HG02973 (cell line): ENCODE data around the gene NPSR1.
"Not testable (repeated sequence)": the region's sequence is repeated elsewhere in the genome, so short reads cannot be mapped to it uniquely, and the experiment has no call there.

Source experiments
- ATAC-seq: cut with Tn5 transposase; IDR thresholded peaks from one replicate; pipeline ENCODE4 v1.9.1; 2021; ENCODE audit warnings: moderate library complexity; ENCODE audit not compliant: unreplicated experiment

NPSR1 gene

DNA sequence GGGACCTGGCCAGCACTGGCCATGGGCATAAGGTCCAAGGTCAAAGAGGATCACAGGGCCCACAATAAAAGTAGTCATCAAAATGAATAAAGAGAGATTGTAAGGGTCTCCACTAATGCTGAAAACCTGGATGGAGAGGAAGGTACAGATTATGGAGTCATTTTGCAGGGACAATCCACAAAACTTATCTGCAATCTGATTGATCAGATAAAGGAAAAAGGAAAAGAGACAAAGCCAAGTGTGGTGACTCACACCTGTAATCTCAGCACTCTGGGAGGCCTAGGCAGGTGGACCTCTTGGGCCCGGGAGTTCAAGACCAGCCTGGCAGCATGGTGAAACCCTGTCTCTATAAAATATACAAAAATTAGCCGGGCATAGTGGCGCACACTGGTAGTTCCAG is 174.0 kb downstream of the NPSR1 start:
- ATAC-seq: no peak

DNA sequence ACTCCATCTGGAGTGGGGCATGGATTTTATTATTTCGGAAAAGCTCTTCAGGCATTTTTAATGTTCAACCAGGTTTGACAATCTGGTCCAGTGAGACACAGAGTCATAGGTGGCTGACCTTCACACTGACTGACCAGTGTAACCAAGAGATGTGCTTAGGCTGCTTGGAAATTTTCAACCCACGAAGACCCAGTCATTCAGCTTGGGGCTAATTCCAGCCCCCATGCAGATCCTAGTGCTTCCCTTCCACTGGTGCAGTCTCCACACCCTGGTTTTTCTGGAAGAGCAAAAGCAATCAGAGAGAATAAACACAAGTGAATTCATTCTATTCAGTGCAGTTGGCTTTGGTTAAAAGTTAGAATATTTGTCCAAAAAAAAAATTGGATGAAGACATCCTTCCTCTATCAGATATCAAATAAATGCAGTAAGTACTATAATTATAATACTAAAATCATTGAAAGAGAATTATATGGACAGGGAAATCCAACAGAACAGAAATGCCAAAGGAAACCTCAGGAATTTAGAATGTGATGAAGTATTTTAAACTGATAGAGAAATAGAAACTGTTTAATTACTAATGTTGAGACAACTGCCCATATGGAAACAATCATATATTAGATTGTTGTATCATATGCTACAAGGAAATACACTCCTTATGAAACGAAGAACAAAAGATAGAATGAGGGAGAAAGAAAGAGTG is 178.0 kb downstream of the NPSR1 start:
- no peak for ATAC-seq

DNA sequence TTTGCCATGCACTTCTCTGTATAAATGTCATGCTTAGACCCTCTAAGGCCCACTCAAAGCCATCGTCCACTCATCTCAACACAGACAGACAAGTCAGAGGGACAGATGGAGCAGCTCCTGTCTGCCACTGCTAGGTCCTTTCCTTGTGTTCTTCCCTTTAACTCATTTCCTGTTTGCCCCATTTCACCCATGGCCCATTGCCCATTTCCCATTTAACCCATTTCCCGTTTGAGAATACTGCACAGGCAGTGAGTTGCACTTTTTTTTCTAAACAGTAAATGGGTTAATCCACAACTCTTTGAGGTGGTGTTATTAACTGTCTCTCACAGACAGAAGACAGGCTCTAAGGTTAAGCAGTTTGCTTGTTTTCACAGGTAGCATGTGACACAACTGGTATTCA is 179.3 kb downstream of the NPSR1 start:
- no peak for ATAC-seq

DNA sequence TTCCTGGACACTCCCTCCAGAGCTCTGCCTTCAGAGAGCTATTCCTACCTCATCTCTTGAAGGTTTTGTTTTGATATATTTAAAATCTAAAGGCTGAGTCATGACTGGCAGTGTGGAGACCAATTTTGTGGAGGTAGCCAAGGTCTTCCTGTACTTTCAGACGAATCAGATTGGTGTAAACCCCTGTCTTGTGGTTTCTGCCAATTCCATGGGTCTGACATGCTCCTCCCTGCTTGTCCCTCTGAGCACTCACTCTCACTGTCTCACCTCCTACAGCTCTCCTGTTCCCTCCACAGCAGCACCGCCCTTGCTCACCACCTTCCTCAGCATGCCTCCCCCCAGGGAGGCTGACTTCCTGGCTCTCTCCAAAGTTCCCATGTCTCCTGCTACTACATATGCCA is 179.8 kb downstream of the NPSR1 start:
- ATAC-seq: no peak

DNA sequence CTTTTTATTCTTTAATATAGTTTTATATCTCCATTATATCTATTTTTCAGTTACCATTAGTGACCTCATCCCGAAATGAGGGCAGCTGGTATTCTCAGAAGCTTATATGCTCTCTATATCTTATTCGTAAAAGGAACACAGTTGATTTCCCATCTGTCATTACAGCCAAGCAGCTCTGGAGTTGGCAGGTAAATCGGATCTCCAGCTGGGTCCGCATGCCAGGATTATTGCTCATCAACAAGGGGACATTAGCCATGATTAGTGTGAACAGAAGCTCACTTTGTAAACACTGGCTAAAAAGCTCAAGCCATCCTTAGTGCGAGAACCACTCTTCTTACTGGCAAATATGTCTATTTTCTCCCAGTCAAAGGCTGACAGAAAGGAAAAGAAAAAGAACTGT is 180.3 kb downstream of the NPSR1 start:
- ATAC-seq: no peak

DNA sequence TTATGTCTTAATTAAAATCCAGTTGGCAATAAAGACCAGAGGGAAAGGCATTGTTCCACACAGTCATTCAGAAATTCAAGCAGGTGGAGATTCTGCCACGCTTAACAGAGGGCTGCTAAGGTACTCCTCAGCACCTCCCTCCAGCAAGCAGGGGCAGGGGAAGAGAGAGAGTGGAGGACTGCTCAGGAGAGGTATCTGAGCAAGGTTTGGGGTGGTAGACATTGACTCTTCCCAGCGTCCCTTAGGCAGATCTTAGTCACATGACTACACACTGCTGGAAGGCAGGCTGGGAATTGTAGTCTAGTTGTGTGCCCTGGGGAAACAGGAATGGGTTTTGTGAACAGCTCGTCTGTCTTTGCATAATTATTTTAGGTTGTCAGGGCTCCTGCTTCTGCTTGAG is 181.6 kb downstream of the NPSR1 start:
- no peak for ATAC-seq

DNA sequence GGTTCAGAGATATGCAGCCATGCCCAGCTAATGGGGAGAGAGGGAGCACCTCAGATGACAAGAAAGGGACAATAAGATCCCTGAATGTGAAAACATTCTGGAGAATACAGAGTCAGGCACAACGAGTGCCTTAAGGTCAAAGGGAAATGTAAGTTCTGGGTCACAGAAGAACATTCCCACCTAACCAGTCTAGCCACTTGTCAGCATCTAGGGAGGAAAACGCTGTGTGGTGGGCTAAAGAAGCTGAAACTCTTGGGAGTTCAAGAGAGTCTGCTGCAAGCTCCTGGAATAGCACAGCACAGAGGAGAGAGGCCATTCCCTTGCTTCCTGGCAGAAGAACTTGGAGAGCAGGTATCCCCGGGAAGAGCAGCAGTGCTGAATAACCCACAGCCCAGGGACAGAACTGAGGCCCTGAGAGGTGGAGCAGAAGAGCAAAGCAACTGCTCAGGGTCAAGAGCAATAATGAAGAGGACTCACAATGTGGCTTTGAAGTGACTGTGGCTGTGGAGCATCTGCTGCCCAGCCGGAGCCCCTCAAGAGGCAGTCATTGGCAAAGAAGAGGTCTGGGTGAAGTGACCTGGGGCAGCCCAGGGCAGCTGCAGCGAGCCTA is 182.3 kb downstream of the NPSR1 start:
- no peak for ATAC-seq

DNA sequence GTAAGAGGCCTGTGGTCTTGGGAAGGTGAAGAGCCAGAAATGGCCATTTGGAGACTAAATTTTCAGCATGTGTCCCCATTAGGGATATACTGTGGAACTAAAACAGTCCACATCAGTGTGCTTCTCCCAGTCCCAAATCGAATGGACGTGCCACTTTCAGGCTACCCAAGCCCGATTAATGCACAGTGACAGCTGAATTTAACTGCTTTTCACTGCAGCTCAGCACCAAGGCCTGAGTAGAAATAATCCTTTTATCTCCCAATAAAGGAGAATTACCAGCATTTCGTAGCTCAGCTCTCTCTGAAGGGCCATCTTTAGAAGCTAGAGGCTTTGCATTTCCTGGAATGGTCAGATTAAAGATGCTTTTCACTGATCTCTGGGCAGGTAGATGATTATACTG is 183.3 kb downstream of the NPSR1 start:
- ATAC-seq: no peak

DNA sequence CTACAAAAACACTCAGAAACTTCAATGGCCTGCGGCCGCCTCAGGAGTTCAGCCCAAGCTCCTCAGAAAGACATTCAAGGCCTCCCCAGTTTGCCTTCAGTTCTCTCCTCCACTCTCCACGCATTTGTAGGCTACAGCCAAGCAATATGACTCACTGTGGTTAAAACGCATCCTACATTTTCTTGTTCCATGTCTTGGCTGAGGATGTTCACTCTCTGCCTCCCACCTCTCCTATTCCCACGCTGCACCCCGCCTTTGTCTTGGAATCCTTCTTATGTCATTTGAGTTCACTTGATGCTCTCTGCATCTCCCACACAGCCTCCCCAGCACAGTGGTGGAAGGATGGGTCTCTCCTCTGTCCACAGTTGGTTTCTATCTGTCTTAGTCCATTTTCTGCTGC is 184.8 kb downstream of the NPSR1 start:
- no peak for ATAC-seq

DNA sequence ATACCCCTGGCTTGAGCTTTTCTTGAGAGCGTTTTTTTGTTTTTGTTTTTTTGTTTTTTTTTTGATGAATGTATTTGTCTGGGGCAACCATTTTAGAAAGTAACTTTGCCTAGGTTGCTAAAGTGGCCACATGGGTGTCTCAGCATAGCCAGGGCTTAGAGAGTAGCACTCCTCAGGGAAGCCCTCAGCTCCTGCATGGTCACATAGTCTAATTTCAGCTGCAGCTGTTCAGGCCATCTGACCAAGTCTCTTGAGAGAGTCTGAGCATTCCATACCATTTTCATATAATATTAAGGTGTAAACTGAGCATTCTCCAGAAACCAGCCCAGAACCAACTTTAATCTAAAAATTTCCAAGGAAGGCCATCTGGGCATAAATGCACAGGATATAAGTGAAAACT is 186.4 kb downstream of the NPSR1 start:
- no peak for ATAC-seq

DNA sequence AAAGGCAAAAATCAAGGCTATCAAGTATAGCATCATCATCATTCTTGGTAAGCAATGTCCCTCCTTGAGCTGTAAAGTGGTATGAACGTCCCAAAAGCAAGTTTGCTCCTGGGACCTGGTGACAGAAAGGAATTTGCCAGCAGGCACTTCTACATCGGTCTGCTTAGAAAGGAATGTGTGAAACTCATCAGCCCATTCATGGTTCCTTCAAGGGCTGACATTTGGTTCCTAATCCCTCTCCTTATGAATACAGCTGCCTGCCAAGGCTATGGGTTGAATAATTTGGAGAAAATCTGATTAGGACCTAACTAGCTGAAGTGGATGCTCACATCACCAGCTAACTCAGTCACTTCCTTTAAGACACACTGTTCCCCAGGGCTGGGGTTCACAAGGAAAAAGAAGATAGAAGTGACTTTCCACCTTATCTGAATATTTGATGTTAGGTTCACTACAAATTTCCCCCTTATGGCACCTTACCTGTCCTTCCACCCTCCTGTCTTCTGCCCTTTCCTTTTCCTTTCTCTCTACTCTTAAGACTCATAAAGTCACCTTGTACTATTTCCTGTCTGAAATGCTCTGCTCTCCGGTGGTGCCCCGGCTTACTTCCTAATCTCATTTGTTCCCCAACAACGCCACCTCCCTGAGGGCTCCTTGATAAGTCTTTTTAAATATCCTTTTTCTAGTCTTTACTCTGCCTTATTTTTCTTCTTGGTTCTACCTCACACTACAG is 187.1 kb downstream of the NPSR1 start:
- ATAC-seq: no peak

DNA sequence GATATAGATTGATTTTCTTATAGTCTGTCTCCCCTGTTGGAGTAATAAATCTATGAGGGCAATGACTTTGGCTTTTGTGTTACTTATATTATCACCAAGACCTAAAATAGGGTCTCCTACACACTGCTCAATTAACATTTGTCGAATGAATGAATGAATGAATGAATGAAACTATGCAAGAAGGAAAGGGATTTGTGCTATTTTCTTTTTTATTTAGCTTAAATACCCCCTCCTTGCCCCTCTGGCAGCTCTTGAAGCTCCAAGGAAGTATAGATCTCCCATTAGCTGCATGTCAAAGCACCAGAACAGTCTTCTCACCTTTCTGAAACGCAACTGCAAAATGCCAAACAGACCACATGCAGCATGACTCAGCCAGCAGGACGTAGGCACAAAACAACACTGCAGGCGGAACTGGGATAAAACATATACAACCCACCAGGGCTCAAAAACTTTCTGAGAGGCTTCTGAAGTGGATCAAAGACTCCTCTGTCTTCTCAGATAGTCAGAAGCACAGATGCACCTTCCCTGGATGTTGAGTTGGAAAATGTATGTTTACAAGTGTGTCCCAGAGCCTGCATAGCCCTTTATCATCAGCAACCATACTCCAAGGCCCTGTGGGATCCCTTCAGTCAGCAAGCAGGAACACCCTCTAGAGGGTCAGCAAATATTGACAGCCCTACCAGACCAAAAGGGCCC is 187.8 kb downstream of the NPSR1 start:
- no peak for ATAC-seq

DNA sequence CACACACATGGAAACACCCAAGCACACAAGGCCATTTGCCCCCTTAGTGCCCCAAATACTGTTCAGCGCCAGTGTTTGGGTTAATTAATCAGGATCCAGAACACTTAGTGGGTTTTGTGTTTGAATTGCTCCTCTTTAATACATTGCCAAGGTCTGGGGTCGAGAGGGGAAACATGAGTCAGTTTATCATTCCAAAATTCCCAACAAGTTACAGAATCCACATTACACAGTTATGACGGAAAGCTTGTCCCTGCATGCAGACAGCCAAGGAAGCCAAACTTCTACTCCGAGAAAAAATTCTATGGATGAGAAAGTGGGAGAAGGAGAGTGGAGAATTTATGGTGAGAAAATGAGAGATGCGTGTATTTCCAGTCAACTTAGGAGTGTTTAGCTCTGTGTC is 189.0 kb downstream of the NPSR1 start:
- ATAC-seq: no peak

DNA sequence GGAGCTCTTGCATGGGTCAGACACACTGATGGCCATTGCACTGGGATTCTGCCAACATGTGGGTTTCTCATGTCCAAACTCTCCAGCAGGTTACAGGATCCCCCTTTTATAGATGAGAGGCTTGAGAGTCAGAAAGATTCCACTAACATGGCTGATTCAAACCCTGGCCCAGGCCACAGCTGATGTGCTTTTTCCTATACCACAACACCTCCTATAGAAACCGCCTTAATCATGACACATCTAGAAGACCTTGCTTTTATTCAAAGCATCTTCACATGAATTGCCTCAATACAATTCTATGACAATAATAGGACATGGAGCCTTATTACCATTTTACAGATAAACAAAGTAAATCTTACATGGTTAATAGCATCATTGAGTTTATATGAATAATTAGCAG is 190.7 kb downstream of the NPSR1 start:
- ATAC-seq: no peak

DNA sequence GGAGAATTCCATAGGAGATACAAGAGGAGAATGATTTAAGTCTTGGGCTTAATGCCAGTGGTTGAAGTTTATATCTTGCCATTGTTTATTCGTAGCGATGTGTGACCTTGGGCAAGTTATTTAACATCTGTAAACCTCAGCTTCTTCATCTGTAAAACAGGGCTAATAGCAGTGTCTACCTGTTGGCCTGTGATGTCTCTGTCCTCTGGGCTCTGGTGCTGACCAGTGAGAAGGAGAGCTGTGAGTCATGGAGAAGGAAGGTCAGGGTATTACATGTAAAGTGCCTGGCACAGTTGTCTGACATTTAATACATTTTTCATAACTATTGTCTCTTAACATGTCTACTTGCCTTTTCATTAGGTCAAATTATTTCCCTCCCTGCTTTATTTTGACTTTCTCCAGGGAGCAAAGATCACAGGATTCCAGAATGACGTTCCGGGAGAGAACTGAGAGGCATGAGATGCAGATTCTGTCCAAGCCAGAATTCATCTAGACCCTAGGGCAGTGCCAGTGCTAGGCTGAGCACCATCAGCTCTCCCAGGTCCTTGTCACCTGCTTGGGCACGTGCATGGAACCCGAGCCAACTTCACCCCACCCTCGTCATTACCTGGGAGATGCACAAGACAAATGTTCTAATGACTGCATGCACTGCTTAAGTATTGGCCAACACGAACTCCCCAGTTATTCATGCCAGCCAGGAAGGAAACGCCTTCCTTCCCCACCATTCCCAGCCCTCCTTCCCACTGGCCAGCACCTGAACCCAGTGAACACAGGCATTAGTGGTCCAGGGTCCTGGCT is 191.3 kb downstream of the NPSR1 start:
- no peak for ATAC-seq

DNA sequence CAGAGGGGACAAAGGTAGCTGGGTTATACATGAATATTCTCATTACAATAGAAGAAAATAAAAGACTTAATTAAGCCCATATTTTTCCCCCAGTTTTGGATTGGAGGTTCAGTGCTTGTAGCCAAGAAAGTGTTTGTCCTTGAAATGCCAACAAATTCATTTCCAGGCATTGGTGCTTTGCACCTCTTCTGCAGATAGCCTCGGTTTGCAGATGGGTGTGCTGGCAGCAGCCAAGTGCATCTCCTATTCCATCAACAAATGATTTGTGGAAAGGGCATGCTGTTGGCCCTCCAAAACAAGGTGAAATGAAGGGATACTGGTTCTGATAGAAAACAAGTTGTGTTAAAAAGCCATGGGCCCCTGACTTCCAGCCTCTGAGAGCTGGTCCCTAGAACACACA is 192.0 kb downstream of the NPSR1 start:
- ATAC-seq: no peak

DNA sequence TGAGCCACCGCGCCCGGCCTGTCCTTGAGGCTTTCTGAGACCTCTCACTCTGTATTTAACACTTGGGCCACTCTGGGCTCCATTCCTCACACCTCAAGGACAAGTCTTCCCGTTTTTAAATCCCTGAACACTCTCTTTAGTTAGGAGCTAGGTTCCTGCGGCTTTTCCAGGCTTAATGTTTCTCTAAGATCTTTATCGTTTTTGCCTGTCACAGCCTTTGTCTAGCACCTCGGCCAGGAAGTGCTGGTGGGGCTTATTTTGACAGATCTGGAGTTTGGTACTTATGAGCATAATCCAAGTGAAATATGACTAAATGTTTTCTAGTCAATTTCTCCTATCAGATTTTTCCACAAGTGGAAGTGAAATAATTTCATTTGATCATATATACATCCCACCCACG is 192.7 kb downstream of the NPSR1 start:
- ATAC-seq: no peak

DNA sequence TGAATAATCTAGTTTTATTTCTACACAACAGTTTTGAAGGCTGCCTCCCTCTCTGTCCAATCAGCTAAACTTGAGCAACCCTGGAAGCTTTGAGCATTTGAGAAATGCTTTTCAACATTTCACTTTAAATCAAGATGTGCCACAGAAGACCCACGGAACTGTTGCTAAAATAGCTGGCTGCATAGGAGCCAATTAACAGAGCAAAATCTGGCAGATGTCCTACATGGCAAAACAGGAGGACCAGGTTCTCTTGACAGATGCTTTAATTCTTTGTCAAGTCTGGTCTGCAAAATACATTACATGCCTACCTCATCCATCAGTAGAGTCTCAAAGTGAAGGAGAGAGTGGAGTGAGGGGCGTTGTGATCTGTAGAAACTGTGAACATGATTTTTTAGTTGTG is 193.4 kb downstream of the NPSR1 start:
- no peak for ATAC-seq

DNA sequence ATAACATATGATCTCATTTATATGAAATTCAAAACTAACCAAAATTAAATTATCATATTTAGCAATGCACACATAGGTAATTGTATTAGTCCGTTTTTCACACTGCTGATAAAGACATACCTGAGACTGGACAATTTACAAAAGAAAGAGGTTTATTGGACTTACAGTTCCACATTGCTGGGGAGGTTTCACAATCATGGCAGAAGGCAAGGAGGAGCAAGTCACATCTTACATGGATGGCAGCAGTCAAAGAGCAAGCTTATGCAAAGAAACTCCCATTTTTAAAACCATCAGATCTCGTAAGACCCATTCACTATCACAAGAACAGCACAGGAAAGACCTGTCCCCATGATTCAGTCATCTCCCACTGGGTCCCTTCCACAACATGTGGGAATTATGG is 200.4 kb downstream of the NPSR1 start:
- not testable (repeated sequence) for ATAC-seq

DNA sequence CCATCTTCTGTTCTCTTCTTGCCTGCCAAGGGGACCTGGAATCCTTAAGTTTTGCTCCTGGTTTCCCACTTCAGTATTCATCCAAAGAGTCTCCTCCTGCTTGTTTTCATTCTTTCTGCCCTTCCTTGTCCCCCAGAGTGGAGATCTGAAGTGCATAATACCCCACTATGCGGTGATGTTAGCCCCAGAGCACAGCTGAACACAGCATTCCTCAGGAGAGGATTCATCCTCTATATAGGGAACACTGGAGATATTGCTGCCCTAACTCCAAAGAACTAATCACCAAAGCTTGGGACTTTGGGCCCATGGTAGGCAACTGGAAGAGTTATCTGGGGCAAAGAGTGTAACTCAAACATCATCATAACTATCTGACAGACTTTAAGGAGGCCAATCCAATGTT is 201.3 kb downstream of the NPSR1 start:
- not testable (repeated sequence) for ATAC-seq

DNA sequence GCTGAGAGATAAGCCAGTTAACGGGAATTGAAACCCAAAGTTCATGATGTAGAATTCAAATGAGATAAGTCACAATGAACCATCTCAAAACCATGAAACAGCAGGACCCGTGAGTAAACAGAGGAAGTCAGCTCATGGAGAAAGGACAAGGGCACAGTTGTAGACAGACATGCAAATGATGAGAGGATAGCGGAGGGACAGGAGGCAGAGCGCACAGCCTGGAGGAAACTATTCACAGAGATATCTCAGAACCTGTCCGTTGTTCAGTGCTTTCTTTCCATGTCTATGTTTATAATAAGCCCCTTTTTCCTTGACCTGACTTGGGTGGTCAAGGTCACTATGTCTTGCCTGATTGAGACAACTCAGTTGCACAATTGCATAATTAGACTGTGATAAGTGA is 208.2 kb downstream of the NPSR1 start:
- not testable (repeated sequence) for ATAC-seq
